Measurements from ENCODE around the gene PLVAP.

GRCh38 chr19:17357724-17358123 is 19.4 kb downstream of the PLVAP start:
- TF ChIP-seq CTCF (IDR thresholded peaks at IDR 0.05) (no peak), POLR2A (IDR thresholded peaks at IDR 0.05) (no peak), POLR2AphosphoS5 (IDR thresholded peaks at IDR 0.05) (no peak), EP300 (IDR thresholded peaks at IDR 0.05) (no peak)

Data from gastroesophageal sphincter (tissue), 3 donors.